KOPT-K1 (cell line): ENCODE results near the gene PACSIN1.
A peak's percentile ranks its signal among the peaks of the same experiment; 100 is the strongest.

Source experiments
- H3K27ac ChIP-seq: fragments of 200-600 bp; sonication (generic); 2 replicates; pipeline ENCODE4 v1.5.1; 2016; ENCODE audit warnings: antibody characterized with exemption, mild to moderate bottlenecking, low read depth, low read length; ENCODE audit not compliant: poor library complexity, severe bottlenecking
- H3K36me3 ChIP-seq: fragments of 200-600 bp; sonication (generic); 2 replicates; pipeline ENCODE4 v1.5.1; 2017; ENCODE audit warnings: antibody characterized with exemption, mild to moderate bottlenecking, low read length, moderate library complexity; ENCODE audit not compliant: insufficient read depth
- H3K9me3 ChIP-seq: fragments of 200-600 bp; sonication (generic); 2 replicates; pipeline ENCODE4 v1.5.1; 2017; ENCODE audit warnings: antibody characterized with exemption, low read length, mild to moderate bottlenecking; ENCODE audit not compliant: insufficient read depth, poor library complexity, severe bottlenecking

Gene PACSIN1

GRCh38 chr6:34546551-34547321, 80.9 kb downstream of the PACSIN1 start:
- Histone ChIP-seq H3K9me3 (no peaks in the 10 kb centered on the region), H3K36me3 (no peaks in the 10 kb centered on the region), H3K27ac (no peak overlapping the region)

GRCh38 chr6:34547701-34548644, 82.1 kb downstream of the PACSIN1 start:
- no peaks in the 10 kb centered on the region for H3K9me3 ChIP-seq
- H3K27ac ChIP-seq = no peak overlapping the region
- no peaks in the 10 kb centered on the region for H3K36me3 ChIP-seq

- Histone ChIP-seq H3K27ac (no peak overlapping the region), H3K36me3 (no peaks in the 10 kb centered on the region), H3K9me3 (no peaks in the 10 kb centered on the region)
Observed at GRCh38 chr6:34549026-34549803, 83.3 kb downstream of the PACSIN1 start.

- H3K27ac ChIP-seq = no peak overlapping the region
Observed at GRCh38 chr6:34549804-34550202, 83.9 kb downstream of the PACSIN1 start.

GRCh38 chr6:34551720-34552119, 85.8 kb downstream of the PACSIN1 start:
- no peak overlapping the region for H3K27ac ChIP-seq
- H3K36me3 ChIP-seq = no peaks in the 10 kb centered on the region
- no peaks in the 10 kb centered on the region for H3K9me3 ChIP-seq

More at GRCh38 chr6:34549804-34550202, 83.9 kb downstream of the PACSIN1 start:
- H3K36me3 ChIP-seq = no peaks in the 10 kb centered on the region
- no peaks in the 10 kb centered on the region for H3K9me3 ChIP-seq

- H3K9me3 ChIP-seq = no peaks in the 10 kb centered on the region
- no peak overlapping the region for H3K27ac ChIP-seq
- H3K36me3 ChIP-seq = no peaks in the 10 kb centered on the region
Observed at GRCh38 chr6:34552620-34553019, 86.7 kb downstream of the PACSIN1 start.

GRCh38 chr6:34553146-34553545, 87.3 kb downstream of the PACSIN1 start:
- H3K27ac ChIP-seq = no peak overlapping the region
- H3K9me3 ChIP-seq = no peaks in the 10 kb centered on the region

GRCh38 chr6:34553750-34554149, 87.9 kb downstream of the PACSIN1 start:
- Histone ChIP-seq H3K27ac (peak overlapping the region; percentile 21), H3K9me3 (no peaks in the 10 kb centered on the region), H3K36me3 (no peaks in the 10 kb centered on the region)

More at GRCh38 chr6:34553146-34553545, 87.3 kb downstream of the PACSIN1 start:
- no peaks in the 10 kb centered on the region for H3K36me3 ChIP-seq

GRCh38 chr6:34554291-34555006, 88.6 kb downstream of the PACSIN1 start:
- H3K36me3 ChIP-seq = no peaks in the 10 kb centered on the region
- H3K27ac ChIP-seq = peak overlapping the region; percentile 21
- H3K9me3 ChIP-seq = no peaks in the 10 kb centered on the region

GRCh38 chr6:34555007-34555322, 89.1 kb downstream of the PACSIN1 start:
- Histone ChIP-seq H3K27ac (no peak overlapping the region), H3K36me3 (no peaks in the 10 kb centered on the region), H3K9me3 (no peaks in the 10 kb centered on the region)

- H3K27ac ChIP-seq = no peak overlapping the region
Observed at GRCh38 chr6:34555328-34555727, 89.5 kb downstream of the PACSIN1 start.

GRCh38 chr6:34556031-34556471, 90.2 kb downstream of the PACSIN1 start, which contains the start of gene SPDEF:
Gene SPDEF, minus strand, starts transcription at chr6:34556329. Its CDS starts 11,874 bp downstream, at chr6:34544455.
- Histone ChIP-seq H3K36me3 (no peaks in the 10 kb centered on the region), H3K27ac (no peak within 1 kb of the TSS), H3K9me3 (no peaks in the 10 kb centered on the region)

More at GRCh38 chr6:34555328-34555727, 89.5 kb downstream of the PACSIN1 start:
- Histone ChIP-seq H3K36me3 (no peaks in the 10 kb centered on the region), H3K9me3 (no peaks in the 10 kb centered on the region)

GRCh38 chr6:34556493-34556892, 90.6 kb downstream of the PACSIN1 start:
- H3K27ac ChIP-seq = no peak overlapping the region
- no peaks in the 10 kb centered on the region for H3K36me3 ChIP-seq
- no peaks in the 10 kb centered on the region for H3K9me3 ChIP-seq

GRCh38 chr6:34557228-34557627, 91.4 kb downstream of the PACSIN1 start:
- H3K9me3 ChIP-seq = no peaks in the 10 kb centered on the region
- no peak overlapping the region for H3K27ac ChIP-seq
- no peaks in the 10 kb centered on the region for H3K36me3 ChIP-seq
